ENCODE results near the gene PARPBP.

PARPBP gene

GRCh38 chr12:102163383-102163782, 43.4 kb downstream of the PARPBP start:
- TF ChIP-seq CTCF (IDR thresholded peaks at IDR 0.05; ENCODE audit: low read depth, low read length) = no peak
- Histone ChIP-seq H3K4me3 (ENCODE audit: low read depth, low read length) (no peak overlapping the region), H3K9me3 (no peaks in the 10 kb centered on the region), H3K27me3 (no peaks in the 10 kb centered on the region), H3K4me1 (no peaks in the 10 kb centered on the region), H3K36me3 (no peaks in the 10 kb centered on the region)
- DNase-seq = no peak

GRCh38 chr12:102167821-102168604, 48.0 kb downstream of the PARPBP start:
- TF ChIP-seq CTCF (IDR thresholded peaks at IDR 0.05; ENCODE audit: low read depth, low read length) = no peak
- no peak overlapping the region for H3K4me3 ChIP-seq (ENCODE audit: low read depth, low read length)
- no peaks in the 10 kb centered on the region for H3K9me3 ChIP-seq
- DNase-seq = no peak
- no peaks in the 10 kb centered on the region for H3K27me3 ChIP-seq
- no peaks in the 10 kb centered on the region; the same call in none of the 2 replicates for H3K36me3 ChIP-seq
- H3K4me1 ChIP-seq = no peaks in the 10 kb centered on the region

GRCh38 chr12:102169922-102170621, 50.1 kb downstream of the PARPBP start:
- peak; percentile 18 for DNase-seq
- no peaks in the 10 kb centered on the region for H3K4me1 ChIP-seq
- no peaks in the 10 kb centered on the region for H3K9me3 ChIP-seq
- no peaks in the 10 kb centered on the region for H3K27me3 ChIP-seq
- H3K36me3 ChIP-seq = no peaks in the 10 kb centered on the region; the same call in none of the 2 replicates
- H3K4me3 ChIP-seq (ENCODE audit: low read depth, low read length) = no peak overlapping the region
- peak; percentile 72 for TF ChIP-seq CTCF (IDR thresholded peaks at IDR 0.05; ENCODE audit: low read depth, low read length)

GRCh38 chr12:102171951-102172350, 52.0 kb downstream of the PARPBP start:
- Histone ChIP-seq H3K4me1 (no peaks in the 10 kb centered on the region), H3K9me3 (no peaks in the 10 kb centered on the region), H3K36me3 (no peaks in the 10 kb centered on the region; the same call in none of the 2 replicates), H3K27me3 (no peaks in the 10 kb centered on the region), H3K4me3 (ENCODE audit: low read depth, low read length) (no peak overlapping the region)
- DNase-seq = no peak
- TF ChIP-seq CTCF (IDR thresholded peaks at IDR 0.05; ENCODE audit: low read depth, low read length) = no peak

GRCh38 chr12:102172436-102172835, 52.5 kb downstream of the PARPBP start:
- no peak for DNase-seq

More at GRCh38 chr12:102172436-102172835, 52.5 kb downstream of the PARPBP start:
- Histone ChIP-seq H3K27me3 (no peaks in the 10 kb centered on the region), H3K4me1 (no peaks in the 10 kb centered on the region), H3K4me3 (ENCODE audit: low read depth, low read length) (no peak overlapping the region), H3K9me3 (no peaks in the 10 kb centered on the region), H3K36me3 (no peaks in the 10 kb centered on the region; the same call in none of the 2 replicates)
- TF ChIP-seq CTCF (IDR thresholded peaks at IDR 0.05; ENCODE audit: low read depth, low read length) = no peak

All from BE2C (cell line).